HG02678 (cell line): ENCODE measurements around the gene COX5B.
"Not testable (repeated sequence)": the region's sequence is repeated elsewhere in the genome, so short reads cannot be mapped to it uniquely, and the experiment has no call there.

ENCODE experiments used
- ATAC-seq: cut with Tn5 transposase; IDR thresholded peaks from one replicate; pipeline ENCODE4 v1.9.1; 2021; ENCODE audit warnings: mild to moderate bottlenecking, moderate library complexity; ENCODE audit not compliant: unreplicated experiment

Gene COX5B

GRCh38 chr2:97645695-97646629 is at the start of gene COX5B:
Gene COX5B (plus strand): TSS chr2:97646062. CDS start chr2:97646087, 25 bp downstream.
- ATAC-seq, result peak; percentile 96

GRCh38 chr2:97596180-97596579 is 49.7 kb upstream of the COX5B start:
- not testable (repeated sequence) for ATAC-seq

- not testable (repeated sequence) for ATAC-seq
Measured at GRCh38 chr2:97601537-97601936, 44.3 kb upstream of the COX5B start.

DNA sequence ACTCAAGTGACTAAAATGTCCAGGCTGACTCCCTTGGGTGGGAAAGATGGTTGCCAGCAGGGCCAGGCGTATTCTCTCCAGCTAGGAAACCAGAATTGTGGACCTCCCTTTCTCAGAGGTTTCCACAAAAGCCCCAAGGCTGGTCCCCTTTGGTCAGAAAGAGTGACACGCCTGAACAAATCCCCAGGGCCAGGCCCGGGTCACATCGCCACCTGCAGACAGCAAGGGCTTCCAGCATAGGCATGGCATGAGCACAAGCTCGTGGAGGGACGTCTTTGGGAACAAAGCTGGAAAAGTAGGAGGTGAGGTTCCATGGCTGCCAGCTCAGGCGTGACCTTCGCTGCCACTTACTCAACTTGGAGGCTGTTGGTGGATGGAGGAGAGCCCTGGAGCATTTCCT is 40.8 kb upstream of the COX5B start:
- not testable (repeated sequence) for ATAC-seq

GRCh38 chr2:97605524-97606339 is 40.1 kb upstream of the COX5B start:
- not testable (repeated sequence) for ATAC-seq

DNA sequence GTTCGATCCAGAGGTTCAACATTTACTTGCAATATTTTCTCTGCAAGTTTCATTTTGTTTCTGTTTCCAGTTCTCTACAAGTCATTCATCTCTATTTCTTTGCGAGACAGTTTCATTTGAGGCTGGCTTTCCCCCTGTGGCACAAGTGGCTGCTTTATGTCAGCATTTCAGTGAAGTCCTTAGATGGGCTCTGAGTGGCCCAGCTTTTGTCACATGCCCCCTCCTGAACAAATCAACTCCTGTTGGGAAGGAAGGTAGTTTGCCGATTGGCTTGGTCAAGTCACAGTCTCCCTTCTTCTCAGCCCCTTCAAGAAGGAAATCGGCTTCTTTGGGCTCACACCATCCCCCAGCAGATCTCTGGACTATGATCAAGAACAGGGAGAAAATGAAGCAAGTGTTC is 37.1 kb upstream of the COX5B start:
- ATAC-seq, result not testable (repeated sequence)

DNA sequence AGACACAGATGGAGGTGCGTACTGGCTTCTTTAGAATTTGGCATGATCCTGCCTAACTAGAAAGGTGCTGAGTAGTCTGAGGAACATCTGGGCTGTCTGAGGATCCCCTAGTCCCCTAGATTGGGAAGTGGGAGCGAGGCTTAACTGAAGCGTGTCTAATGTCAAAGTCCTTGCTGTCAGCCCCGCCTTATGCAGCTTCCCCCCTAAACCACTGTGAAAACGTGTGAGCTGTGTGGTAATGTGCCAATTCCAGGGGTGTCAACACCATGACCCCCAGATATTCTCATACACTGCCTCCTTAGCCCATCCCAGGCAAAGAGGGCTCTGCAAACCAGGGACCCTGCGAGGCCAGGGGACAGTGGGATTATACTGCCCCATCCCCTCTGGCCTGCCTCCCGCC is 34.0 kb upstream of the COX5B start:
- ATAC-seq, result not testable (repeated sequence)

DNA sequence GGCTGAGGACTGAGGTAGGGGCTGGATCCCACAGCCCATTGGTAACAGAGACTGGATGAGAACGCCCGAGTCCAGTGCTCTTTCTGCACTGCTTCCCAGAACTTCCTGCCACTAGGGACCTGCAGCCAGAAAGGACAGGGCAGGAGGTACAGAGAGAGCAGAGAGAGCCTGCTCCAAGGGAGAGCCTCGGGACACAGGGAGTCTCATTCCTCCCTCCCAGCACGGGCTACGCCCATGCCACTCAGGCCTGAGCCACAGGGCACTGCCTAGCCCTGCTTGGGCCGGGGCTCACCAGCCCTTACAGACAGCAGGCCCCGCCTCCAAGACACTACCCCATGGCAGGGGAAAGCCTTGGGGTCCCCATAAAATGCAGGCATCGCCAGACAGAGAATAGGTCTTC is 30.1 kb upstream of the COX5B start:
- ATAC-seq, result not testable (repeated sequence)

- no peak for ATAC-seq
Measured at GRCh38 chr2:97617911-97618310, 28.0 kb upstream of the COX5B start.

GRCh38 chr2:97618939-97619827 is 26.7 kb upstream of the COX5B start:
- ATAC-seq, result not testable (repeated sequence)

GRCh38 chr2:97620492-97620891 is 25.4 kb upstream of the COX5B start:
- ATAC-seq, result not testable (repeated sequence)

DNA sequence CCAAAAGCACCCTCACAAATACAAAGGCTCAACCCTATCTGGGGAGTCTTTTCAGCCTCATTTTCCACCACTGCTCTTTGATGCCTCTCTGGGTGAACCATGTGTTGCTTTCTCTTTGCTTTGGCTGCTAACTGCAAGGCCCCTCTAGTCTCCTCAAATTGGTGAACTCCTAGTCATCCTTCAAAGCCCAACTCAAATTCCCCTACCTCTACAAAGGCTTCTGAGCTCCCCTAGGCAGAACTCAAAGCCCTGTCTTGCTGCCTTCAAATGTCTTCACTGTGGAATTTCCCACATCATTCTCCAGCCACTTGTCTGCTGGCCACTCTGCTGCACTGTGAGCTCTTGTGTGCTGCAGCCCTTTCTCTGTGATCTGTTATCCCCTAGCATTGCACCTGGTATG is 22.9 kb upstream of the COX5B start:
- not testable (repeated sequence) for ATAC-seq

DNA sequence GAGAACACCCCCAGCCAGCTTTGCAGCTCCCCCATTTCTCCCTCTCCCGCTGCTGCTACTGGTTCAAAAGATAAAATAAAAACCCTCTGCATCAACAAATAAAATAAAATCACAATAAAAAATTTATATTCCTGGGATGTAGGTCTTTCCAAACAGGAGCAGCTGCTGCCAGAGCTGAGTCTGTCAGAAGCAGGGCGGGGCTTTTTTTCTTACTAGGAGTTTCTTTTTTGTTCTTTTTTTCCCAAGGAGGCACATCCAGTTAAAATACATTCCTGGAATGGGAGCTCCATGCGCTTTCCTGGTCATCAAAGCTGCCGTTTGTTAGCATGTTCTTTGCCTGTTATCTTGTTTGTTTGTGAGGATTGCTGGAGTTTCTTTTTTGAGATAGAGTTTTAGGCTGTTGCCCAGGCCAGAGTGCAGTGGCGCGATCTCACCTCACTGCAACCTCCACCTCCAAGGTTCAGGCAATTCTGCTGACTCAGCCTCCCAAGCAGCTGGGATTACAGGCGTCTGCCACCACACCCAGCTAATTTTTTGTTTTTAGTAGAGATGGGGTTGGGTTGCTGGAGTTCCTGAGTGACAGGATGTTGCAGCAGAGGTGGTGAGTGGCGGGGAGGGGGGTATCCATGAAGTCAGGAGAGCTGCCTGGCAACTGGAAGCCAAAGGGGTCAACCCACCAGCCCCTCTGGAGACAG is 20.4 kb upstream of the COX5B start:
- ATAC-seq, result not testable (repeated sequence)

- not testable (repeated sequence) for ATAC-seq
Measured at GRCh38 chr2:97626049-97626430, 19.8 kb upstream of the COX5B start.

- ATAC-seq, result no peak
Measured at GRCh38 chr2:97644023-97644717, 1.7 kb upstream of the COX5B start.

DNA sequence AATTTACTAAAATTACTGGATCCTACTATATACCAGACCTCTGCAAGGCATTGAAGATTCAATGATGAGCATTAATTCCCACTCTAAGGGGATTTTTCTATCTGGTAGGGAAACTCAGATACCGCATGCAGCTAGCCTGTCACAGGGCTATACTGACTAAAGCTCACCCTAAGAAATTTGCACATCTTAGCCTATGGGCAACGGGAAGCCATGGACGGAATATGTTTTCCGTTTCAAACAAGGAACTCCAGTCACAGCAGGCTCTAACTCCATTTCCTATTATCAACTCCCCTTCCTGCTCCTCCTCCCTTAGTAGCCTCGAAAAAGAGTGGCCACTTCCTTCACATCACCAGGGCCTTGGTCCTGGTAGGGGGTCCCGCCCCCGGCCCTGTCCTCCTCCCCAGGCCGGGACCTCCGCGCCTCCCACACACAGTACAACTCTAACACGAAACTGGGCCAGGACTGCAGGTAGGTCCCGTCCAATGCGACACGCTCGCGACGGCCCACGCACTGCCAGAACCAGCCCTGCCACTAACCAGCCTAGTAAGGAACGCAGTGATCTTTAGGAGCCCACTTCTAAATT is 659 bp upstream of the COX5B start:
- peak; percentile 25 for ATAC-seq

GRCh38 chr2:97646977-97647376 is 1.1 kb downstream of the COX5B start:
- no peak for ATAC-seq

DNA sequence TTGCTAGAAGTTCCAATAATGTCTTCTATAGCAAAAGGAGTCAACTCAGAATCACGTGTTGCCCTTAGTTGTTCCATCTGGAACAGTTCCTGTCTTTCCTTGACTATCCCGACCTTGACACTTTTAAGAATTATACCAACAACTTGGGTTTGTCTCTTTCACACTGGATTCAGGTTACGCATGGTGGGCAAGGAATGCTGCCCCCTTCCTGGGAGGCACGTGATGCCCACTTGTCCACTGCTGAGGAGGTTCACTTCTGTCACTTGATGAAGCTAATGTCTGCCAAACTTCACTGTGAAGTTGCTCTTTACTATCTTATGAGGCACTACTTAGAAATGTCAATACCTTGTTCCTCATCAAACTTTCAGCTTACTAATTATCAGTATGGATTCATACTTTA is 5.3 kb downstream of the COX5B start:
- no peak for ATAC-seq

- no peak for ATAC-seq
Measured at GRCh38 chr2:97653473-97653872, 7.6 kb downstream of the COX5B start.
